ENCODE measurements around the gene TKFC. TPM values are rescaled to one million over a fixed set of nuclear protein-coding genes. Genes with fewer than 3 reads are reported as not detected.

TKFC gene
- total RNA-seq, 4 donors from 2014 or later = 9.4 to 15.1 (median 13.4) TPM

DNA sequence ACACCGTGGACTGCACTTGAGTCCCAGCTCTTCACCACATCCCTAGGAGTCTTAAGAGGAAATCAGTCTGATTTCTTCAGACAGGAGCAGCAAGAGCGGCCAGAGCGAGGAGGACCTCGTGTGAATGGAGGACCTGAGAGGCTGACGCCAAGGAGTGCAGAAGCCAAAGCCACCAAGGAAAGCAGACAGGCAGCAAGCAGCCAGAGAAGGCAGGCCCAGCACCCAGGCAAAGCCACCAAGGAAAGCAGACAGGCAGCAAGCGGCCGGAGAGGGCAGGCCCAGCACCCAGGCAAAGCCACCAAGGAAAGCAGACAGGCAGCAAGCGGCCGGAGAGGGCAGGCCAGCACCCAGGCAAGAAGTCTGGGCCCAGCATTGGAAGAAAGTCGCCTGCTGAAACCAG is 16.9 kb downstream of the TKFC start:
- ATAC-seq = no peak
- WGBS, 2 donors (ENCODE audit: low coverage in 1 of 2) = 88 to 100% methylated on average over 1 to 7 of the region's 10 CpGs
- H3K27ac ChIP-seq = no peak overlapping the region
- peaks cover 0 to 96% of the 10 kb centered on the region in 2 donors for H3K36me3 ChIP-seq
- H3K27me3 ChIP-seq = no peaks in the 10 kb centered on the region
- H3K4me3 ChIP-seq = no peak overlapping the region
- no peaks in the 10 kb centered on the region for H3K9me3 ChIP-seq
- H3K4me1 ChIP-seq = no peaks in the 10 kb centered on the region
- TF ChIP-seq POLR2AphosphoS5 (IDR thresholded peaks at IDR 0.05) (no peak), CTCF (IDR thresholded peaks at IDR 0.05) (no peak), EP300 (IDR thresholded peaks at IDR 0.05) (no peak), POLR2A (IDR thresholded peaks at IDR 0.05) (no peak)

- no CpG with 5 or more reads among the region's 1 CpG for WGBS, 2 donors (ENCODE audit: low coverage in 1 of 2)
- no peaks in the 10 kb centered on the region for H3K4me1 ChIP-seq
- TF ChIP-seq CTCF (IDR thresholded peaks at IDR 0.05) = no peak
- no peak for TF ChIP-seq POLR2AphosphoS5 (IDR thresholded peaks at IDR 0.05)
- TF ChIP-seq EP300 (IDR thresholded peaks at IDR 0.05) = no peak
- no peak for TF ChIP-seq POLR2A (IDR thresholded peaks at IDR 0.05)
Measured at GRCh38 chr11:61350336-61350735, 17.3 kb downstream of the TKFC start.

GRCh38 chr11:61350803-61351202 is 17.8 kb downstream of the TKFC start:
- H3K9me3 ChIP-seq = no peaks in the 10 kb centered on the region
- 80% methylated on average over 1 of the region's 8 CpGs; no CpG with 5 or more reads in 1 of the 2 donors for WGBS, 2 donors (ENCODE audit: low coverage in 1 of 2)

More at GRCh38 chr11:61350336-61350735, 17.3 kb downstream of the TKFC start:
- Histone ChIP-seq H3K27me3 (no peaks in the 10 kb centered on the region), H3K9me3 (no peaks in the 10 kb centered on the region), H3K27ac (no peak overlapping the region), H3K36me3 (peaks cover 0 to 98% of the 10 kb centered on the region in 2 donors), H3K4me3 (no peak overlapping the region)
- no peak for ATAC-seq

DNA sequence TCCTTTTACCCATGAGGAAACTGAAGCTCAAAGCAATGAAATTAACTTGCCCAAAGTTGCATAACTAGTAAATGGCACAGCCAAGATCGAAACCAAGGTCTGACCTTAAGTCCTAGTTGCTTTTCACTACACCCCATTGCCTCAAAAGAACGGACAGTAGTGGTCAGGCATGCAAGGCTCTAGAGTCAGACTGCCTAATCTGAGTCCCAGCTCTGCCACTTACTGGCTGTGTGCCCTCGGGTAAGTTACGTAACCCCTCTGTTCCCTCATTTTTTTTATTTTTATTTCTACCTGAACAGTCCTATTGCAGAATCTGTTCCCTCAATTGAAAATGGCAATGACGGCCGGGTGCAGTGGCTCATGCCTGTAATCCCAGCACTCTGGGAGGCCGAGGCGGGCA is 19.0 kb downstream of the TKFC start:
- H3K27ac ChIP-seq = no peak overlapping the region
- H3K36me3 ChIP-seq = peaks cover 0 to 93% of the 10 kb centered on the region in 2 donors

More at GRCh38 chr11:61350803-61351202, 17.8 kb downstream of the TKFC start:
- Histone ChIP-seq H3K4me1 (no peaks in the 10 kb centered on the region), H3K27me3 (no peaks in the 10 kb centered on the region), H3K36me3 (peaks cover 0 to 98% of the 10 kb centered on the region in 2 donors), H3K4me3 (no peak overlapping the region), H3K27ac (no peak overlapping the region)
- ATAC-seq = no peak
- TF ChIP-seq CTCF (IDR thresholded peaks at IDR 0.05) (no peak), EP300 (IDR thresholded peaks at IDR 0.05) (no peak), POLR2A (IDR thresholded peaks at IDR 0.05) (no peak), POLR2AphosphoS5 (IDR thresholded peaks at IDR 0.05) (no peak)

More for the DNA sequence above, 19.0 kb downstream of the TKFC start:
- H3K4me1 ChIP-seq = peaks cover 0 to 4% (median 0%) of the 10 kb centered on the region in 3 donors
- 0 to 61% methylated on average over 1 to 3 of the region's 8 CpGs for WGBS, 2 donors (ENCODE audit: low coverage in 1 of 2)
- no peak for ATAC-seq
- no peak overlapping the region for H3K4me3 ChIP-seq
- no peak for TF ChIP-seq CTCF (IDR thresholded peaks at IDR 0.05)
- no peak for TF ChIP-seq POLR2AphosphoS5 (IDR thresholded peaks at IDR 0.05)
- no peaks in the 10 kb centered on the region for H3K9me3 ChIP-seq
- H3K27me3 ChIP-seq = no peaks in the 10 kb centered on the region
